Epithelial cell of esophagus (primary cell): ENCODE measurements around the gene ENO4.

Source experiments
- DNase-seq: peaks from one replicate; pipeline ENCODE4 v3.0.0; 2010; ENCODE audit warnings: low read depth
- H3K4me3 ChIP-seq: 2 replicates; pipeline ENCODE4 v1.5.1; 2011; ENCODE audit warnings: mild to moderate bottlenecking, low read length, control low read depth
- CTCF ChIP-seq: IDR thresholded peaks from 2 replicates; pipeline ENCODE4 v1.5.1; 2011; ENCODE audit warnings: low read depth, mild to moderate bottlenecking, low read length, control low read depth, inconsistent platforms; ENCODE audit not compliant: insufficient read depth; ENCODE audit errors: missing control alignments

The ENO4 gene

GRCh38 chr10:116866987-116867595, 17.8 kb downstream of the ENO4 start:
- peak; percentile 72 for DNase-seq
- H3K4me3 ChIP-seq: no peak overlapping the region
- no peak for TF ChIP-seq CTCF

DNA sequence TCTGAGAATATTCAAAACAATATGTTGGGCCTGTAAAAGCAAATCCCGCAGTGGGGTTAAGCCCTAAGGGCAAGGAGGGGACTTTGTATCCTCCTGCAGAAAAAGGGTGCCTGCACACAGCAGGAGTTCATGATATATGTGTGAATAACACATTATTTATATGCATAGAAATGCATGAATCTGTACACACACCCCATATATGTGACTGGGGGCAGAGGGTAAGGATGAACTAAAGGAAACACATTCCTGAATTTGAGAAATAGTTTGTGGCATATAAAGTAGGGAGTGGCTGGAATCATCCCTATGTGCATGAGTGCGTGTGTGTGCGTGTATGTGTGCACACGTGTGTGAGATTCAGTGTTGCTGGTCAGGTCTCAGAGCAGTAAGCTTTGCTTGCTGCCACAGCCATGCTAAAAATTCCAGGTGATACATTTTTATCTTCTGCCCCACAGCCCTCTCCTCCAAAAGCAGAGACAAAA, 18.9 kb downstream of the ENO4 start:
- H3K4me3 ChIP-seq: no peak overlapping the region
- TF ChIP-seq CTCF: no peak
- DNase-seq: no peak

DNA sequence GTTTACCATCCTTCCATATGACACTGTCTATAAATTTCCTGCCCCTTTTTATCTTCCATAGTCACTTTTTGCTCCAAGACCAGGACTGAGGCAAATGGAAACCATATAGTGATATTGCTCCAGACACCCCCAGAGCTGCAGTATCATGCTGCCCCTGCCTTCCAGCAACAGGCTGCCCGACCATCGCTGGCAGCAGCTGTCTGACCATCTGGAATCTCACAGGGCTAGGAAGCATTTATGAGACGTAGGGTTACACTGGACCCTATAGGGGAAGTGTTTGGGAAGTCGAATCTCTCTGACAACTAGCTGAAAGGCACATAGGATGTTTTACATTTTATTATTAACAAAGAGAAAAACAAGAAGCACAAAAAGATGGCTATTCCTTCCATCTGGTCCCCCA, 19.4 kb downstream of the ENO4 start:
- TF ChIP-seq CTCF: no peak
- DNase-seq: no peak
- no peak overlapping the region for H3K4me3 ChIP-seq

- no peak for DNase-seq
- no peak overlapping the region for H3K4me3 ChIP-seq
- TF ChIP-seq CTCF: no peak
Measured at GRCh38 chr10:116870949-116871348, 21.6 kb downstream of the ENO4 start.

GRCh38 chr10:116873134-116873533, 23.8 kb downstream of the ENO4 start:
- TF ChIP-seq CTCF: no peak
- no peak for DNase-seq
- no peak overlapping the region for H3K4me3 ChIP-seq

DNA sequence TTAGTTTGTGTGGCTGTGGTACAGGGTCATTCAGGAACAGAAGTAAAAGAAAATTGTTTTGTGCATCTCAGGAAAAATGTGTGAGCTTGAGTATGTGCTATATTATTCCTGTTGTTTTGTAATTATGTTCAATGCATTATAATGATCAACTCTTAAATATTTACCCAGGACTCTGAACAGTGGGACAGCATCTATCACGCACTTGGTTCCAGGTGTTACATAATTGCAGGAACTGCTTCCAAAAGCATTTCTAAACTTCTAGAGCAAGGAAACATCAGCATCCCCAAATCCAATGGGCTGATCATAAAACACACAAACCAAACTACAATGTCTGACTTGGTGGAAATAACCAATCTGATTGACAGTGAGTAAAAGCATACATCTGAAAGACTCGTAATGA, 26.6 kb downstream of the ENO4 start:
- TF ChIP-seq CTCF: no peak
- H3K4me3 ChIP-seq: no peak overlapping the region
- DNase-seq: no peak

GRCh38 chr10:116877391-116877790, 28.1 kb downstream of the ENO4 start:
- no peak for TF ChIP-seq CTCF
- DNase-seq: peak; percentile 61
- H3K4me3 ChIP-seq: no peak overlapping the region
